Ovary (tissue), 3 donors: Measurements from ENCODE around the gene PSMC6.

Source experiments
- CTCF ChIP-seq, 3 donors: fragments of 450-650 bp in 2 of 3; fragments of 200-600 bp in 1 of 3; IDR thresholded peaks; one replicate each; pipeline versions ENCODE4 v1.5.1 to v1.8.0; 2016 to 2022; ENCODE audit warnings: antibody characterized with exemption in 3 of 3, mild to moderate bottlenecking in 1 of 3
- EP300 ChIP-seq: sonication (generic); formaldehyde crosslinking; IDR thresholded peaks from one replicate; pipeline ENCODE4 v1.6.1; 2017; ENCODE audit warnings: antibody characterized with exemption
- POLR2A ChIP-seq: fragments of 450-650 bp; IDR thresholded peaks from one replicate; pipeline ENCODE4 v1.6.1; 2017; ENCODE audit warnings: antibody characterized with exemption, mild to moderate bottlenecking, moderate library complexity
- donor health status: DM: no; HTN: no; CAD: no.

- TF ChIP-seq CTCF (IDR thresholded peaks at IDR 0.05) (peak in 2 of 3 donors; percentile 18 to 52), EP300 (no peak), POLR2A (peak; percentile 57)
Observed at GRCh38 chr14:52729925-52730708, 23.1 kb downstream of the PSMC6 start, which contains the start of gene STYX.
